H1 (cell line): ENCODE measurements around the gene TRAPPC12. TPM values are rescaled to one million over a fixed set of nuclear protein-coding genes. Genes with fewer than 3 reads are reported as not detected.

Source experiments
- CTCF ChIA-PET: fragments of 300-600 bp; sonication (Branson Sonifier 250); formaldehyde crosslinking; loops from one replicate; lab custom pipeline; 2021; ENCODE audit not compliant: partially characterized antibody; lab: Charles Lee
- POLR2A ChIA-PET: fragments of 300-600 bp; sonication (Branson Sonifier 250); formaldehyde crosslinking; loops from one replicate; lab custom pipeline; 2021; ENCODE audit warnings: inconsistent platforms; ENCODE audit not compliant: partially characterized antibody; lab: Charles Lee
- DNase-seq, 2 experiments: peaks; one replicate each; pipeline versions ENCODE4 v3.0.0 to v3.0.0-alpha.2; 2010 to 2022; ENCODE audit warnings: low spot score in 2 of 2, low read depth in 1 of 2, mixed read lengths in 1 of 2
- FAIRE-seq: peaks from 2 replicates; lab custom pipeline; 2011; peaks lifted over from hg19 to GRCh38; lab: Jason Lieb, UNC
- H2AFZ ChIP-seq: 2 replicates; pipeline ENCODE4 v1.8.1; 2012; ENCODE audit warnings: low read length, inconsistent platforms
- H2AK5ac ChIP-seq: 2 replicates; pipeline ENCODE4 v1.6.1; 2013; ENCODE audit warnings: low read depth, low read length
- H2BK120ac ChIP-seq: replicated peaks from 2 replicates; pipeline ENCODE3; 2013; ENCODE audit warnings: low read depth, low read length, inconsistent platforms
- H2BK12ac ChIP-seq: 2 replicates; pipeline ENCODE4 v1.6.1; 2013; ENCODE audit warnings: low read depth, low read length
- H2BK15ac ChIP-seq: 2 replicates; pipeline ENCODE4 v1.6.1; 2013; ENCODE audit warnings: low read length
- H2BK20ac ChIP-seq: 2 replicates; pipeline ENCODE4 v1.6.1; 2013; ENCODE audit warnings: low read length
- H2BK5ac ChIP-seq: 2 replicates; pipeline ENCODE4 v1.6.1; 2013; ENCODE audit warnings: low read depth, low read length
- H3K14ac ChIP-seq: 2 replicates; pipeline ENCODE4 v1.6.1; 2013; ENCODE audit warnings: inconsistent platforms; ENCODE audit not compliant: insufficient read length
- H3K18ac ChIP-seq: 2 replicates; pipeline ENCODE4 v1.6.1; 2013; ENCODE audit warnings: low read length; ENCODE audit errors: extremely low read depth
- H3K23ac ChIP-seq: 2 replicates; pipeline ENCODE4 v1.6.1; 2013; ENCODE audit warnings: inconsistent platforms; ENCODE audit not compliant: insufficient read length
- H3K23me2 ChIP-seq: 2 replicates; pipeline ENCODE4 v1.6.1; 2013; ENCODE audit warnings: low read depth, low read length
- H3K27ac ChIP-seq: 2 replicates; pipeline ENCODE4 v1.6.1; 2011; ENCODE audit warnings: low read depth, low read length, inconsistent platforms
- H3K27me3 ChIP-seq, 4 experiments: replicated peaks in 1 of 4; 1 replicate in 1 of 4; 2 replicates in 3 of 4; pipeline versions ENCODE4 v1.6.1 to v1.8.1; 2011 to 2013; ENCODE audit warnings: low read length in 3 of 4, mild to moderate bottlenecking in 3 of 4, inconsistent platforms in 2 of 4, mixed read lengths in 2 of 4, moderate library complexity in 1 of 4; ENCODE audit not compliant: control insufficient read depth in 3 of 4, insufficient read depth in 3 of 4; ENCODE audit errors: extremely low read depth in 1 of 4
- H3K36me3 ChIP-seq, 4 experiments: 2 replicates each; pipeline versions ENCODE4 v1.6.1 to v1.8.1; 2011 to 2013; ENCODE audit warnings: mild to moderate bottlenecking in 4 of 4, low read length in 3 of 4, moderate library complexity in 2 of 4, control low read depth in 1 of 4, inconsistent platforms in 1 of 4; ENCODE audit not compliant: insufficient read depth in 4 of 4, control insufficient read depth in 2 of 4
- H3K4ac ChIP-seq: replicated peaks from 2 replicates; pipeline ENCODE3; 2013; ENCODE audit warnings: low read length, low read depth, mixed read lengths, inconsistent platforms; ENCODE audit not compliant: insufficient read length
- H3K4me1 ChIP-seq, 4 experiments: replicated peaks in 1 of 4; 1 replicate in 1 of 4; 2 replicates in 3 of 4; pipeline versions ENCODE4 v1.6.1 to v1.8.1; 2011 to 2013; ENCODE audit warnings: low read length in 3 of 4, inconsistent platforms in 2 of 4, mixed read lengths in 1 of 4; ENCODE audit not compliant: insufficient read depth in 4 of 4, control insufficient read depth in 3 of 4
- H3K4me2 ChIP-seq, 2 experiments: 2 replicates each; pipeline versions ENCODE4 v1.6.1 to v1.8.1; 2011 to 2013; ENCODE audit warnings: low read depth in 2 of 2, low read length in 2 of 2, control low read depth in 1 of 2, inconsistent platforms in 1 of 2, mild to moderate bottlenecking in 1 of 2; ENCODE audit not compliant: insufficient read depth in 1 of 2
- H3K4me3 ChIP-seq, 4 experiments: fragments of 200-600, 300-600 bp in 1 of 4; sonication (generic), shearing (Covaris generic), sonication (Bioruptor Twin) in 1 of 4; 2 replicates each; pipeline versions ENCODE4 v1.5.1 to v1.8.1; 2011 to 2016; ENCODE audit warnings: low read length in 4 of 4, low read depth in 3 of 4, control low read depth in 2 of 4, inconsistent platforms in 2 of 4, mild to moderate bottlenecking in 2 of 4, mixed read lengths in 1 of 4, moderate library complexity in 1 of 4; ENCODE audit not compliant: insufficient read depth in 2 of 4; ENCODE audit errors: extremely low read depth in 1 of 4
- H3K56ac ChIP-seq: replicated peaks from 2 replicates; pipeline ENCODE3; 2013; ENCODE audit warnings: low read depth, mild to moderate bottlenecking, mixed read lengths, low read length, inconsistent platforms; ENCODE audit not compliant: insufficient read length
- H3K79me1 ChIP-seq: 2 replicates; pipeline ENCODE4 v1.6.1; 2013; ENCODE audit warnings: low read depth, low read length, control low read depth
- H3K79me2 ChIP-seq, 2 experiments: 2 replicates each; pipeline versions ENCODE4 v1.6.1 to v1.8.1; 2012 to 2013; ENCODE audit warnings: low read length in 2 of 2, mild to moderate bottlenecking in 2 of 2, inconsistent platforms in 1 of 2; ENCODE audit not compliant: insufficient read depth in 2 of 2, control insufficient read depth in 1 of 2
- H3K9ac ChIP-seq, 4 experiments: replicated peaks in 1 of 4; 1 replicate in 1 of 4; 2 replicates in 3 of 4; pipeline versions ENCODE4 v1.6.1 to v1.8.1; 2011 to 2013; ENCODE audit warnings: low read depth in 3 of 4, low read length in 3 of 4, control low read depth in 2 of 4, mild to moderate bottlenecking in 2 of 4, moderate library complexity in 2 of 4, inconsistent platforms in 1 of 4; ENCODE audit errors: extremely low read depth in 1 of 4
- H3K9me3 ChIP-seq, 2 experiments: 2 replicates each; pipeline versions ENCODE4 v1.6.1 to v1.8.1; 2012 to 2013; ENCODE audit warnings: mild to moderate bottlenecking in 2 of 2, moderate library complexity in 2 of 2, control low read depth in 1 of 2, inconsistent platforms in 1 of 2, low read depth in 1 of 2, low read length in 1 of 2, mixed read lengths in 1 of 2; ENCODE audit not compliant: insufficient read depth in 2 of 2
- H4K20me1 ChIP-seq, 2 experiments: replicated peaks in 1 of 2; 2 replicates each; pipeline versions ENCODE3 to v1.8.1; 2011 to 2013; ENCODE audit warnings: inconsistent platforms in 2 of 2, low read length in 2 of 2, mild to moderate bottlenecking in 1 of 2; ENCODE audit not compliant: insufficient read depth in 2 of 2, control insufficient read depth in 1 of 2
- H4K5ac ChIP-seq: 2 replicates; pipeline ENCODE4 v1.6.1; 2013; ENCODE audit warnings: low read length, low read depth, mixed read lengths, inconsistent platforms; ENCODE audit not compliant: insufficient read length
- H4K8ac ChIP-seq: 2 replicates; pipeline ENCODE4 v1.8.0; 2013; ENCODE audit warnings: mild to moderate bottlenecking, moderate library complexity, low read length, inconsistent platforms; ENCODE audit not compliant: insufficient read depth; ENCODE audit errors: extremely low read depth
- H4K91ac ChIP-seq: replicated peaks from 2 replicates; pipeline ENCODE3; 2013; ENCODE audit warnings: low read length, mixed read lengths, inconsistent platforms; ENCODE audit not compliant: insufficient read length
- CHD2 ChIP-seq: IDR thresholded peaks from 2 replicates; pipeline ENCODE4 v1.6.1; 2012; ENCODE audit warnings: low read length, improper control_type of control experiment
- RAD21 ChIP-seq, 2 experiments: IDR thresholded peaks in 1 of 2; conservative IDR thresholded peaks in 1 of 2; 2 replicates each; pipeline ENCODE4 v1.6.1; 2011; ENCODE audit warnings: low read depth in 2 of 2, low read length in 2 of 2, improper control_type of control experiment in 1 of 2, inconsistent platforms in 1 of 2, mild to moderate bottlenecking in 1 of 2, moderate library complexity in 1 of 2
- SIX5 ChIP-seq: IDR thresholded peaks from 2 replicates; pipeline ENCODE4 v1.6.1; 2011; ENCODE audit warnings: mild to moderate bottlenecking, low read depth, low read length
- SUZ12 ChIP-seq: fragments of 200-600 bp; sonication (generic); IDR thresholded peaks from 2 replicates; pipeline ENCODE4 v1.6.1; 2012; ENCODE audit warnings: mild to moderate bottlenecking, inconsistent platforms, low read length, moderate library complexity, mixed read lengths
- WGBS, 2 experiments: shearing (Covaris generic) in 1 of 2; methylation state at CpG; one replicate each; pipeline versions ENCODE4 v1.1.6 to v1.1.7; 2013 to 2015; ENCODE audit warnings: low lambda C conversion rate in 2 of 2, mixed read lengths in 2 of 2, inconsistent platforms in 1 of 2, low coverage in 1 of 2, missing lambda C conversion rate in 1 of 2; ENCODE audit not compliant: insufficient replicate concordance in 2 of 2, insufficient coverage in 1 of 2, insufficient read length in 1 of 2; ENCODE audit errors: extremely low coverage in 1 of 2, missing lambda C conversion rate in 1 of 2; 5-methylcytosine and 5-hydroxymethylcytosine counted together
- polyA plus RNA-seq, 7 experiments: library from polyadenylated mRNA; depleted of rRNA in 3 of 7; stranded (reverse) in 5 of 7; unstranded in 2 of 7; fragments of >200 nt in 5 of 7; fragments of 200-250 nt in 2 of 7; gene quantifications; 1 replicate in 5 of 7; 2 replicates in 1 of 7; 4 replicates in 1 of 7; pipeline versions ENCODE4 v1.2.1 to v1.2.3, GENCODE V29; 2011 to 2013; ENCODE audit warnings: missing spikeins in 2 of 7, mixed read lengths in 2 of 7
- total RNA-seq: library from RNA; stranded (reverse); fragmentation: NEBNext Ultra II Directional; extraction: Animal tissue kit (Norgen Biotek cat#: 25700); gene quantifications from 2 replicates; pipeline ENCODE4 v1.2.1, GENCODE V29; 2021

The TRAPPC12 gene
- total and polyA plus RNA-seq, 2 of the 8 experiments (the other 6 are each of a cell fraction or from before 2014, with no cell fraction given), result 35.0 to 67.3 TPM

DNA sequence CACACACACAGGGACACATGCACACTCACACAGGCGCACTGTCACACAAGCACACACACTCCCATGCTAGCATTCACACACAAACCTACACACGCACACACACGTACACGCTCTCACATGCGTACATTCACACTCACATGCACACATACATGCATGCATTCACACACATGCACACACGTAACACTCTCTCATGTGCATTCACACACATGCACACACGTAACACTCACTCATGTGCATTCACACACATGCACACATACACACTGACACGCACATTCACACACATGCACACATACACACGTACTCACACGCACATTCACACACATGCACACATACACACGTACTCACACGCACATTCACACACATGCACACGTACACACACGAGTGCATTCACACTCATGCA, 123.6 kb downstream of the TRAPPC12 start:
- no peak overlapping the region for H2BK120ac ChIP-seq
- no peak overlapping the region for H3K56ac ChIP-seq
- no peak overlapping the region for H2BK5ac ChIP-seq
- H3K27ac ChIP-seq, result no peak overlapping the region
- H3K36me3 ChIP-seq, result peaks cover 2 to 11% (median 3%) of the 10 kb centered on the region in 4 experiments; a peak in 3 of 8 replicates
- H3K4ac ChIP-seq, result no peak overlapping the region
- H2BK12ac ChIP-seq, result 0 out of 2 replicates have a peak overlapping the region, but pooled peaks have one; percentile 60
- no peak overlapping the region for H2AK5ac ChIP-seq
- H3K79me2 ChIP-seq, result no peaks in the 10 kb centered on the region; a peak in 1 of 4 replicates
- peaks cover 2% of the 10 kb centered on the region; the same call in 1 of the 2 replicates for H3K23me2 ChIP-seq
- H3K27me3 ChIP-seq, result no peaks in the 10 kb centered on the region
- no peak overlapping the region for H4K8ac ChIP-seq
- WGBS, 2 experiments, result 86% methylated on average over 14 of the region's 14 CpGs; no CpG with 5 or more reads in 1 of the 2 experiments
- H3K23ac ChIP-seq, result no peak overlapping the region
- no peak overlapping the region for H2BK20ac ChIP-seq
- H2AFZ ChIP-seq, result no peak overlapping the region
- ChIA-PET CTCF (no interaction called here), POLR2A (no interaction called here)
- H3K79me1 ChIP-seq, result no peaks in the 10 kb centered on the region; the same call in 1 of the 2 replicates
- no peak overlapping the region for H4K5ac ChIP-seq
- H3K4me1 ChIP-seq, result no peaks in the 10 kb centered on the region
- no peak overlapping the region for H3K14ac ChIP-seq
- H3K18ac ChIP-seq, result no peak overlapping the region
- H4K20me1 ChIP-seq, result peaks cover 0 to 2% of the 10 kb centered on the region in 2 experiments
- H3K9ac ChIP-seq, result no peak overlapping the region
- no peak for DNase-seq
- no peak for FAIRE-seq
- H3K4me2 ChIP-seq, result no peak overlapping the region
- H2BK15ac ChIP-seq, result 0 out of 2 replicates have a peak overlapping the region, but pooled peaks have one; percentile 53
- no peaks in the 10 kb centered on the region for H3K9me3 ChIP-seq
- TF ChIP-seq RAD21 (IDR thresholded peaks at IDR 0.05 in 1 of 2, conservative IDR thresholded peaks at IDR 0.05 in 1 of 2; ENCODE audit: low read depth in 2 of 2, low read length in 2 of 2) (no peak), SIX5 (no peak), SUZ12 (no peak), CHD2 (no peak)
- H3K4me3 ChIP-seq, result no peak overlapping the region
- no peak overlapping the region for H4K91ac ChIP-seq
